ENCODE measurements around the gene EBNA1BP2. TPM values are rescaled to one million over a fixed set of nuclear protein-coding genes. Genes with fewer than 3 reads are reported as not detected.

EBNA1BP2 gene
- total and polyA plus RNA-seq, 2 of the 4 experiments (the other 2 are of a cell fraction), result 82.8 to 135 TPM

DNA sequence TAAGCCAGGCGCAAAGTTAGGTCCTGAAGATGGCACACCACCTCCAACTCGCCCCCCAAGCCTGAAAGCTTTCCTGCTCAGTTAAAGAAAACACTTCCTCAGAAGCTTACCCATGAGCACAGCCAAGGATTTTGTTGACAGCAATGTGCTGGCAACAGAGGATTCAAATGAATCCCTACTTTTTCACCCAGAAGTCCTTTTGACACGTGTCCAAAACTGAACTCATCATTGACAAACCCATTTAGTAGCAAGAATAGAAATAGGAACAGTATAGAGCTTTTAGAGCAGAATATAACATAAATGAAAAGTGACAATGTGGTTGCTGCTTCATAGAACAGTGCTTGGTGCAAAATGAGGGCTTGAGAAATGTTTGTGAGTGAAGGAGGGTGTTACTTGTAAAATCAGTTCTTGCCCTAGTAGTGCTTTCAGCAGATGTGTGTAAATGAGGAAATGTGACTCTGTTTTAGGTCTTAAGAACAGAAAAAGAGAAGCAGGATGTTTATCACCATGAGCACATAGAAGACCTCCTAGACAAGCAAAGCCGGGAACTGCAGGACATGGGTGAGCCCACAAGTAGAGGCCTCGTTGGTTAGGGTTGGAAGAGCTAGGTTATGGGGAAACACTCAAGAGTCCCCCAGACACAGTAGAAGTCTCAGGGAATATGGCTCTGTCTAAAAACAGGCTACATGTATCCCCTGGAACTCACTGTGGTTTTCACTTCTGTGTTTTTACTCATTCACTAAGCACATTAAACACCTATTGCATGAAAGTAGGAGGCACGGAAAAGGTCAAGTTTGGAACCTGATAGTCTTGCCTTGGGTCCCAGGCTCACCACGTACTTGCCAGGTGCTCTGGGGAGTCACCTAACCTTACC is 49.1 kb upstream of the EBNA1BP2 start:
- Histone ChIP-seq H4K20me1 (ENCODE audit: insufficient read depth, low read length) (no peaks in the 10 kb centered on the region), H3K79me1 (ENCODE audit: low read depth in 1 of 2, low read length in 2 of 2) (no peaks in the 10 kb centered on the region), H2BK20ac (ENCODE audit: low read depth, low read length) (no peak overlapping the region), H3K4me2 (ENCODE audit: low read depth, low read length) (no peak overlapping the region), H3K14ac (replicated peaks; ENCODE audit: low read depth, low read length) (no peak overlapping the region), H2AK5ac (ENCODE audit: low read depth, low read length) (no peak overlapping the region), H3K9me3 (ENCODE audit: control insufficient read depth, insufficient read depth, low read length) (no peaks in the 10 kb centered on the region), H3K4me1 (ENCODE audit: control insufficient read depth, insufficient read depth, low read length) (no peaks in the 10 kb centered on the region), H3K23ac (ENCODE audit: low read depth, low read length) (no peak overlapping the region), H3K4ac (ENCODE audit: low read depth, low read length) (no peak overlapping the region), H4K8ac (ENCODE audit: low read depth in 2 of 2, low read length in 2 of 2) (no peak overlapping the region), H3K27ac (ENCODE audit: insufficient read depth, low read length) (no peak overlapping the region), H3K4me3 (ENCODE audit: insufficient read depth, low read depth, low read length) (no peak overlapping the region), H3K9ac (ENCODE audit: low read depth, low read length) (no peak overlapping the region), H2AK9ac (replicated peaks; ENCODE audit: low read depth, low read length, poor library complexity) (no peak overlapping the region), H3K36me3 (ENCODE audit: control insufficient read depth, insufficient read depth, low read length) (no peaks in the 10 kb centered on the region), H3K18ac (ENCODE audit: low read depth, low read length) (no peak overlapping the region), H3K27me3 (ENCODE audit: control insufficient read depth, insufficient read depth, low read length) (no peaks in the 10 kb centered on the region), H2BK120ac (ENCODE audit: low read depth, low read length) (no peak overlapping the region), H3K56ac (ENCODE audit: extremely low read depth, insufficient read depth, low read length) (no peak overlapping the region), H3K9me1 (ENCODE audit: insufficient read depth, low read length) (peaks cover 4% of the 10 kb centered on the region; the same call in 1 of the 2 replicates), H2BK15ac (ENCODE audit: low read depth, low read length) (no peak overlapping the region), H4K5ac (ENCODE audit: low read depth, low read length) (no peak overlapping the region), H4K91ac (ENCODE audit: insufficient read depth, low read depth, low read length) (no peak overlapping the region), H2AFZ (replicated peaks; ENCODE audit: low read length, poor library complexity) (no peak overlapping the region), H2BK5ac (ENCODE audit: low read depth, low read length, poor library complexity, severe bottlenecking) (no peak overlapping the region)
- 82% methylated on average over 2 of the region's 7 CpGs; no CpG with 5 or more reads in 1 of the 2 experiments for WGBS, 2 experiments (ENCODE audit: extremely low coverage in 2 of 2, insufficient read length in 1 of 2)
- in situ Hi-C loops (cut with MboI; ENCODE audit: low sequenced_read_pairs) (no loop called here), dilution Hi-C loops (cut with HindIII; ENCODE audit: low sequenced_read_pairs, unreplicated experiment) (no loop called here), intact Hi-C loops (cut with micrococcal nuclease) (loop anchor here (10.0 kb wide), 1 partner anchor 306 kb away; no protein-coding TSS in a partner anchor)
- POLR2A ChIA-PET (ENCODE audit: unreplicated experiment), result no interaction called here
- DNase-seq (no peak), ATAC-seq (ENCODE audit: low read depth) (no peak; the same call in 1 of the 2 replicates)
- CTCF ChIA-PET, result interaction anchor here (1.0 kb wide), 1 partner anchor 443 kb away, joined by 3 read pairs; no protein-coding TSS in a partner anchor
- TF ChIP-seq BHLHE40 (IDR thresholded peaks at IDR 0.05; ENCODE audit: low read depth, low read length) (no peak), RFX5 (IDR thresholded peaks at IDR 0.05; ENCODE audit: low read depth, low read length) (no peak), POLR2A (IDR thresholded peaks at IDR 0.05; ENCODE audit: low read depth, low read length) (no peak), FOS (IDR thresholded peaks at IDR 0.05; ENCODE audit: low read depth, low read length) (no peak), CEBPB (IDR thresholded peaks at IDR 0.05; ENCODE audit: low read depth, low read length) (no peak), RCOR1 (IDR thresholded peaks at IDR 0.05; ENCODE audit: insufficient replicate concordance, low read length) (no peak)
- TF ChIP-seq, protein P1, sequence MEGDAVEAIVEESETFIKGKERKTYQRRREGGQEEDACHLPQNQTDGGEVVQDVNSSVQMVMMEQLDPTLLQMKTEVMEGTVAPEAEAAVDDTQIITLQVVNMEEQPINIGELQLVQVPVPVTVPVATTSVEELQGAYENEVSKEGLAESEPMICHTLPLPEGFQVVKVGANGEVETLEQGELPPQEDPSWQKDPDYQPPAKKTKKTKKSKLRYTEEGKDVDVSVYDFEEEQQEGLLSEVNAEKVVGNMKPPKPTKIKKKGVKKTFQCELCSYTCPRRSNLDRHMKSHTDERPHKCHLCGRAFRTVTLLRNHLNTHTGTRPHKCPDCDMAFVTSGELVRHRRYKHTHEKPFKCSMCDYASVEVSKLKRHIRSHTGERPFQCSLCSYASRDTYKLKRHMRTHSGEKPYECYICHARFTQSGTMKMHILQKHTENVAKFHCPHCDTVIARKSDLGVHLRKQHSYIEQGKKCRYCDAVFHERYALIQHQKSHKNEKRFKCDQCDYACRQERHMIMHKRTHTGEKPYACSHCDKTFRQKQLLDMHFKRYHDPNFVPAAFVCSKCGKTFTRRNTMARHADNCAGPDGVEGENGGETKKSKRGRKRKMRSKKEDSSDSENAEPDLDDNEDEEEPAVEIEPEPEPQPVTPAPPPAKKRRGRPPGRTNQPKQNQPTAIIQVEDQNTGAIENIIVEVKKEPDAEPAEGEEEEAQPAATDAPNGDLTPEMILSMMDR (conservative IDR thresholded peaks at IDR 0.05; ENCODE audit: low read depth, low read length), result no peak
- TF ChIP-seq, protein P2, sequence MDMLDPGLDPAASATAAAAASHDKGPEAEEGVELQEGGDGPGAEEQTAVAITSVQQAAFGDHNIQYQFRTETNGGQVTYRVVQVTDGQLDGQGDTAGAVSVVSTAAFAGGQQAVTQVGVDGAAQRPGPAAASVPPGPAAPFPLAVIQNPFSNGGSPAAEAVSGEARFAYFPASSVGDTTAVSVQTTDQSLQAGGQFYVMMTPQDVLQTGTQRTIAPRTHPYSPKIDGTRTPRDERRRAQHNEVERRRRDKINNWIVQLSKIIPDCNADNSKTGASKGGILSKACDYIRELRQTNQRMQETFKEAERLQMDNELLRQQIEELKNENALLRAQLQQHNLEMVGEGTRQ (IDR thresholded peaks at IDR 0.05; ENCODE audit: low read depth, low read length), result no peak
- BruUV-seq (replicated peaks), result no TSS peak

Data from IMR-90 (cell line).